Smooth muscle cell of the pulmonary artery (primary cell): Measurements from ENCODE around the gene MARCKSL1. TPM values are rescaled to one million over a fixed set of nuclear protein-coding genes. Genes with fewer than 3 reads are reported as not detected.

Source experiments
- total RNA-seq: library from RNA; depleted of rRNA; stranded (reverse); fragments of >200 nt; gene quantifications from 2 replicates; pipeline ENCODE4 v1.2.3, GENCODE V29; 2014

MARCKSL1 gene
- 15.4 and 25.0 TPM in 2 replicates for total RNA-seq

GRCh38 chr1:32335790-32336590, at the start of gene MARCKSL1:
Gene MARCKSL1 (minus strand): TSS chr1:32336233. CDS start chr1:32336033, 200 bp downstream.

GRCh38 chr1:32362474-32363313, 26.7 kb upstream of the MARCKSL1 start, which contains the start of the genes FAM229A and TSSK3:
Gene FAM229A (minus strand): TSS chr1:32362485. CDS start chr1:32362091, 394 bp downstream.
Gene TSSK3 (plus strand): TSS chr1:32362539. CDS start chr1:32362702, 163 bp downstream.

GRCh38 chr1:32291708-32292538, 44.1 kb downstream of the MARCKSL1 start, which contains the start of gene HDAC1:
Gene HDAC1 (plus strand): TSS chr1:32292083. CDS start chr1:32292170, 87 bp downstream.

Other genes starting within 250 kb of the MARCKSL1 start
- 51.3 and 51.9 TPM in 2 replicates for gene KPNA6, start 228.2 kb downstream of the MARCKSL1 start, total RNA-seq
- gene TXLNA, start 156.6 kb downstream of the MARCKSL1 start, total RNA-seq, result 82.8 and 85.0 TPM in 2 replicates
- gene CCDC28B, start 135.6 kb downstream of the MARCKSL1 start, total RNA-seq, result 8.5 and 8.9 TPM in 2 replicates
- 1.4 and 1.7 TPM in 2 replicates for gene IQCC, start 130.6 kb downstream of the MARCKSL1 start, total RNA-seq
- not detected in 2 replicates for gene DCDC2B, start 127.1 kb downstream of the MARCKSL1 start, total RNA-seq
- gene TMEM234, start 113.9 kb downstream of the MARCKSL1 start, total RNA-seq, result 19.1 and 24.2 TPM in 2 replicates
- 227 and 240 TPM in 2 replicates for gene EIF3I, start 113.8 kb downstream of the MARCKSL1 start, total RNA-seq
- gene FAM167B, start 89.0 kb downstream of the MARCKSL1 start, total RNA-seq, result 0.98 and 2.3 TPM in 2 replicates
- not detected in 2 replicates for gene LCK, start 85.0 kb downstream of the MARCKSL1 start, total RNA-seq
- gene HDAC1, start 44.1 kb downstream of the MARCKSL1 start, total RNA-seq, result 67.1 and 74.5 TPM in 2 replicates
- 0.98 and 1.1 TPM in 2 replicates for gene FAM229A, start 26.3 kb upstream of the MARCKSL1 start, total RNA-seq
- gene TSSK3, start 26.3 kb upstream of the MARCKSL1 start, total RNA-seq, result 0.13 and 0.17 TPM in 2 replicates
- gene BSDC1, start 58.2 kb upstream of the MARCKSL1 start, total RNA-seq, result 68.2 and 68.3 TPM in 2 replicates
- 0.07 TPM in 2 replicates for gene ZBTB8B, start 128.8 kb upstream of the MARCKSL1 start, total RNA-seq
- gene ZBTB8A, start 203.2 kb upstream of the MARCKSL1 start, total RNA-seq, result 6.9 and 7.2 TPM in 2 replicates